ENCODE data around the gene PDLIM5. TPM values are rescaled to one million over a fixed set of nuclear protein-coding genes. Genes with fewer than 3 reads are reported as not detected.

The PDLIM5 gene
- total RNA-seq, 1 donor from 2014 or later: 66.1 TPM

- Mint-ChIP-seq H3K4me3 (ENCODE audit: low read depth) (no peak overlapping the region), H3K27me3 (no peaks in the 10 kb centered on the region), H3K27ac (no peak overlapping the region), H3K4me1 (ENCODE audit: low read depth) (peaks cover 11% of the 10 kb centered on the region), H3K36me3 (ENCODE audit: insufficient read depth) (peaks cover 2% of the 10 kb centered on the region), H3K9me3 (ENCODE audit: low read depth) (no peaks in the 10 kb centered on the region)
- no peak for DNase-seq (ENCODE audit: low spot score, unreplicated experiment)
- TF ChIP-seq CTCF (IDR thresholded peaks at IDR 0.05; ENCODE audit: unreplicated experiment): no peak
Observed at GRCh38 chr4:94479358-94480141, 27.8 kb downstream of the PDLIM5 start.

GRCh38 chr4:94480362-94480951, 28.7 kb downstream of the PDLIM5 start:
- no peaks in the 10 kb centered on the region for H3K27me3 Mint-ChIP-seq
- H3K4me1 Mint-ChIP-seq (ENCODE audit: low read depth): peaks cover 7% of the 10 kb centered on the region
- no peak overlapping the region for H3K4me3 Mint-ChIP-seq (ENCODE audit: low read depth)
- H3K36me3 Mint-ChIP-seq (ENCODE audit: insufficient read depth): peaks cover 2% of the 10 kb centered on the region
- DNase-seq (ENCODE audit: low spot score, unreplicated experiment): no peak
- H3K9me3 Mint-ChIP-seq (ENCODE audit: low read depth): no peaks in the 10 kb centered on the region
- H3K27ac Mint-ChIP-seq: no peak overlapping the region
- no peak for TF ChIP-seq CTCF (IDR thresholded peaks at IDR 0.05; ENCODE audit: unreplicated experiment)

- no peaks in the 10 kb centered on the region for H3K36me3 Mint-ChIP-seq (ENCODE audit: insufficient read depth)
- H3K4me3 Mint-ChIP-seq (ENCODE audit: low read depth): no peak overlapping the region
- no peak for TF ChIP-seq CTCF (IDR thresholded peaks at IDR 0.05; ENCODE audit: unreplicated experiment)
- no peak overlapping the region for H3K27ac Mint-ChIP-seq
- no peaks in the 10 kb centered on the region for H3K27me3 Mint-ChIP-seq
- DNase-seq (ENCODE audit: low spot score, unreplicated experiment): no peak
- H3K4me1 Mint-ChIP-seq (ENCODE audit: low read depth): no peaks in the 10 kb centered on the region
- no peaks in the 10 kb centered on the region for H3K9me3 Mint-ChIP-seq (ENCODE audit: low read depth)
Observed at GRCh38 chr4:94483895-94484294, 32.2 kb downstream of the PDLIM5 start.

- TF ChIP-seq CTCF (IDR thresholded peaks at IDR 0.05; ENCODE audit: unreplicated experiment): no peak
- H3K27me3 Mint-ChIP-seq: no peaks in the 10 kb centered on the region
- no peaks in the 10 kb centered on the region for H3K36me3 Mint-ChIP-seq (ENCODE audit: insufficient read depth)
- H3K4me1 Mint-ChIP-seq (ENCODE audit: low read depth): no peaks in the 10 kb centered on the region
- no peaks in the 10 kb centered on the region for H3K9me3 Mint-ChIP-seq (ENCODE audit: low read depth)
- H3K4me3 Mint-ChIP-seq (ENCODE audit: low read depth): no peak overlapping the region
- no peak for DNase-seq (ENCODE audit: low spot score, unreplicated experiment)
- no peak overlapping the region for H3K27ac Mint-ChIP-seq
Observed at GRCh38 chr4:94484818-94485217, 33.1 kb downstream of the PDLIM5 start.

- no peak for TF ChIP-seq CTCF (IDR thresholded peaks at IDR 0.05; ENCODE audit: unreplicated experiment)
- Mint-ChIP-seq H3K27me3 (no peaks in the 10 kb centered on the region), H3K4me3 (ENCODE audit: low read depth) (no peak overlapping the region), H3K36me3 (ENCODE audit: insufficient read depth) (no peaks in the 10 kb centered on the region), H3K27ac (no peak overlapping the region), H3K9me3 (ENCODE audit: low read depth) (no peaks in the 10 kb centered on the region), H3K4me1 (ENCODE audit: low read depth) (no peaks in the 10 kb centered on the region)
- DNase-seq (ENCODE audit: low spot score, unreplicated experiment): no peak
Observed at GRCh38 chr4:94486372-94486801, 34.6 kb downstream of the PDLIM5 start.

Data from progenitor cell of endocrine pancreas (in vitro differentiated cells).